Loucy (cell line): Measurements from ENCODE around the gene TMEM179.

Experiments
- CTCF ChIP-seq: fragments of 200-600 bp; sonication (generic); conservative IDR thresholded peaks from 2 replicates; pipeline ENCODE4 v1.5.1; 2014; ENCODE audit warnings: mild to moderate bottlenecking, antibody characterized with exemption, low read length
- EZH2phosphoT487 ChIP-seq: fragments of 200-600 bp; IDR thresholded peaks from 2 replicates; pipeline ENCODE4 v1.6.1; 2018; ENCODE audit warnings: antibody characterized with exemption, mild to moderate bottlenecking, moderate library complexity, borderline replicate concordance

- no peak for TF ChIP-seq CTCF
- TF ChIP-seq EZH2phosphoT487, result no peak
Observed at GRCh38 chr14:104577847-104578301, 26.7 kb downstream of the TMEM179 start.
